ENCODE data around the gene SIRT7.
A peak's percentile ranks its signal among the peaks of the same experiment; 100 is the strongest.

The SIRT7 gene

DNA sequence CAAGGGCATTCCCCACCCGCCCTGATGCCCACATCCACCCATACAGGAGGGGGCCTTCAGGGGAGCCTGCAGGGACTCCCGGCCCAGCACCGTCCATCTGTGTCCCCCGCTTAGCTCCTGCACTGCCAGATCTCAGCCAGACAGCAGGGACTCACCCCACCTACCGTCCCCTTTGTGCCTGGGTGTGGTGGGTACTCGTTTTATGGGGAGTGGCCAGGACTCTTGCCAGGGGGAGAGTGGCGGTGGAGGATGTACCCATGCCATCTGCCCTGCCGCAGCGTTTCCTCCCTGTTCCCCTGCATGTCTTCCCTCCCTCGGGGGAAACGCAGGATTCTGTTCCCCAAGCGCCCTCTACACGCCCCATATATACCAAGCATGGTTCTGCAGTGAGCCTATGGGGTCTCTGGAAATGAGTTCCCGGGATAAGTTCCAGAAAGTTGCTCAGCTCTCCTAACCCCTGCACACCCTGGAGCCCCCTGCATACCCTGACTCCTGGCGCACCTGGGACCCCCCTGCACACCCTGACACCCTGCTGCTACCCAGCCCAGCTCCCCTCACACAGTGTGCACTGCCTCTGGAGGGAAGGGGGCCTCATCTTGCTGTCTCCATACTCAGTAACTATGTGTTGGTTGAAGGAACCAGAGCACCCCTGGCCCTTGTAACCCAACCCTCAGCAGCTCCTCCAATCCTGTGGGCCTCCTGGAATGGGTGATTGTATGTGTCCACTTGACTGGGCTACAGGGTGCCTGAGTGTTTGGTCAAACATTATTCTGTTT is 13.8 kb upstream of the SIRT7 start:
- DNase-seq (ENCODE audit: low spot score): peak; percentile 67

DNA sequence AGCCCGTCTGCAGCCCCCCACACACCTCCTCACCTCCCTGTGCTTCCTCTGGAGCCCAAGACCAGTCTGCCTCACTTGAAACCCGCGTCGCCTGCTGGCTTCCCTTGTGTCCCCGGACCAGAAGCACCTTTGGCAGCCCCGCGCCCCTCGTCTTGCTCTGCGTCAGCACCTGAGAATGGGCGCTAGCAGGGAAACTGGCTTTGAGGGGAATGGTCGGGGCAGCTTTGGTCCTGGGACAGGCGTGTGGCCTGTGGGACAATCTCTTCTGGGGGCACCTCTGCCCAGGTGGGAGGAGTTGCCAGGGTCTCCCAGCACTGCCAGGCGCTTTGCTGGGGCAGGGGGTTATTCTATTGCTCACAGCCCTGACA is 13.2 kb upstream of the SIRT7 start:
- DNase-seq (ENCODE audit: low spot score): no peak

DNA sequence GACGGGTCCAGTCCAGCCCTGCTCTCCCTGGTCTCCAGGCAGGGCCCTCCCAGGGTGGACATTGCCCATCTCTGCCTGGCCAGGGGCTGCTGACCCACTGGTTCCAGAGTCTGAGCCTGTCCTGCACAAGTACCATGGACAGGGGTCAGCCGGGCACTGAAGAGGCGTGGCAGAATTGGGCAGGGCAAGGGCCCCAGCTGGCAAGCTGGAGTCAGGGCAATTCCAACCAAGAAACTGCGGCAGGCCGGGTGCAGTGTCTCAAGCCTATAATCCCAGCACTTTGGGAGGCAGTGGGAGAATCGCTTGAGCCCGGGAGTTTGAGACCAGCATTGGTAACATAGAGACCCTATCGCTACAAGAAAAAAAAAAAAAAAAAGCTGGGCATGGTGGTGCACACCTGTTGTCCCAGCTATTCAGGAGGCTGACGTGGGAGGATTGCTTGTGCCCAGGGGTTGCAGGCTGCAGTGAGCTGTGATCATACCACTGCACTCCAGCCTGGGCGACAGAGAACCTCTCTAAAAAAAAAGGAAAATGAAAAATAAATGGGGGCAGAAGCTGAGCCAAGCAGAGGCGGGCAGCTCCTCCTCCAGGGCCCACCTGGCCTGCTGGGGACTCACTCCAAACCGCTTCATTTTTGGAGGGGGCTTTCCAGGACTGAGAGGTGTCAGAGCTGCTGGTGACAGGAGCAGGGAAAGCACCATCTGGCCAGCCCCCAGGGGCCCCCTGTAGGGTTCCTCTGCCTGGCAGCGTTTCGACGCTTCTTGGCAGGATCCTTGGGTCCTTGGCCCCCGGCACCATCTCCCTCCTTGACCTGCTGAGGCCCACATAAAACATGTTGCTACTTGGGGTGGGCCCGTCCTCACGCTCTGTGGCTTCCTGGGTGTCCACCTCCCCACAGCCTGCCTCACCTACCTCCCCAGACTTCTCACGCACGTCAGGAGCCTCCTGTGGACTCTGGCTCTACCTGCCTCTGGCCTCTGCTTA is 12.5 kb upstream of the SIRT7 start:
- no peak for DNase-seq (ENCODE audit: low spot score)

DNA sequence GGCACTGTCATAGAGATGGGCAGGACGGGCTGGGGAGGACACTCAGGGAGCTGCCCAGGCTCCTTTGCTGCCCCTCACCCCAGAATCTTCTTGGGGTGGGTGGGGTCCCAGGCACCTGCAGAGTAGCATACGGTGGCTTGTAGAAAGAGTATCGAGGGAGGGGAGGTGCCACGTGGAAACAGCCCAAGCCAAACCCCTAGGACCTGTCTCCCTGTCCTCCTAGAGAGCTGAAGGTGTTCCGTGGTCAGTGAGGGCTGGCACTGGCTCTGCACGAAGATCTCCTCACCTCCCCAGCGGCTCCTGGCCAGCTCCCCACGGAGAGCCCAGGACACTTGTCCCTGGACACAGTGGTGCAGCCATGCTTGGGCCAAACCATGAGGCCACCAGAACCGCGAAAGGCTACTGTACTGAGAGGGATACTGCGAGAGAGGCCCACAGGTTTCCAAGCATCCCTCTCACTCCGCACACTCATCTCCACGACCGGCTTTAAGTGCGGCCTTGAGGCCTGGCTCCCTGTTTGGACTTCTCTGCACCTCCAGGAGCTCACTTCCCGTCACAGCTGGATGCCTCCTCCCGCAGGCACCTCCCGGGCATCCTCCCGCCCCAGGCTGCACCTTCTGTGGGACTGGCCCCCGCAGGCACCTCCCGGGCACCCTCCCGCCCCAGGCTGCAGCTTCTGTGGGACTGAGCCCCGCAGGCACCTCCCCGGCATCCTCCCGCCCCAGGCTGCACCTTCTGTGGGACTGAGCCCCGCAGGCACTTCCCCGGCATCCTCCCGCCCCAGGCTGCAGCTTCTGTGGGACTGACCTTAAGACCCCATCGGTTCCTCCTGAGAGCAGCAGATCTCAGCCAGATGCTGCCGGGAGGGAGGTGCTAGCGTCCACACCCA is 11.5 kb upstream of the SIRT7 start:
- no peak for DNase-seq (ENCODE audit: low spot score)

DNA sequence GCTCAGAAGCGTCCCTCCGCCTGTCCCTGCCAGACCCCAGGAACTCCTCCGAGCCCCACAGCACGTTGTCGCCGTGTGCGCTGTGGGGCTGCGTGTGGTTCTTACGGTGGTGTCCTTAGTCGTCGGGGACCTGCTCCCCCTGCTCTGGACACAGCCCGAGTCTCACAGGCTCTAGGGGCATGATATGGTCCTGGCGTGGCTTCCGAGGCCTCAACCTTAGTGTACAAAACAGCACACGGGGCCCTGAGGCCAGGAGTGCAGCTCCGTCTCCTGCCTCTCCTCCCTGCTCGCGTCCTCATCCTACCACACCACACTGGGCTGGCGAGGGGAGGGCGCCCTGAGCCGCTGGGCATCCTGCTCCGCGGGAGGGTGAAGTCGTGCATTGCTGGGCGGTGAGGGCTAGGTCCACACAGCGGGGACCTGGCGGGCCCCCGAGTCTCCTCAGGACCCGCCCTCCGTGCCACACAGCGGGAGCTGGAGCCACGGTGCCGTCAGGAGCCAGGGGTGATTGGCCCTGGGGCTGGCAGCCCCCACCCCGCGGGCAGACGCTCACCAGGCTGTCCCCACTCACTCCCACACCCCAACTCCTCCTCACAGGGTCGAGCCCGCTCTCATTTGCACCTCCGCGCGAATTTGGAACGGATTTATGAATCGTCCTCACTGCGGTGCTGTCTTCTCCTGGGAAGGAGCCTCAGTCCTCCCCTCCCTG is 10.7 kb upstream of the SIRT7 start:
- DNase-seq (ENCODE audit: low spot score): peak; percentile 25

DNA sequence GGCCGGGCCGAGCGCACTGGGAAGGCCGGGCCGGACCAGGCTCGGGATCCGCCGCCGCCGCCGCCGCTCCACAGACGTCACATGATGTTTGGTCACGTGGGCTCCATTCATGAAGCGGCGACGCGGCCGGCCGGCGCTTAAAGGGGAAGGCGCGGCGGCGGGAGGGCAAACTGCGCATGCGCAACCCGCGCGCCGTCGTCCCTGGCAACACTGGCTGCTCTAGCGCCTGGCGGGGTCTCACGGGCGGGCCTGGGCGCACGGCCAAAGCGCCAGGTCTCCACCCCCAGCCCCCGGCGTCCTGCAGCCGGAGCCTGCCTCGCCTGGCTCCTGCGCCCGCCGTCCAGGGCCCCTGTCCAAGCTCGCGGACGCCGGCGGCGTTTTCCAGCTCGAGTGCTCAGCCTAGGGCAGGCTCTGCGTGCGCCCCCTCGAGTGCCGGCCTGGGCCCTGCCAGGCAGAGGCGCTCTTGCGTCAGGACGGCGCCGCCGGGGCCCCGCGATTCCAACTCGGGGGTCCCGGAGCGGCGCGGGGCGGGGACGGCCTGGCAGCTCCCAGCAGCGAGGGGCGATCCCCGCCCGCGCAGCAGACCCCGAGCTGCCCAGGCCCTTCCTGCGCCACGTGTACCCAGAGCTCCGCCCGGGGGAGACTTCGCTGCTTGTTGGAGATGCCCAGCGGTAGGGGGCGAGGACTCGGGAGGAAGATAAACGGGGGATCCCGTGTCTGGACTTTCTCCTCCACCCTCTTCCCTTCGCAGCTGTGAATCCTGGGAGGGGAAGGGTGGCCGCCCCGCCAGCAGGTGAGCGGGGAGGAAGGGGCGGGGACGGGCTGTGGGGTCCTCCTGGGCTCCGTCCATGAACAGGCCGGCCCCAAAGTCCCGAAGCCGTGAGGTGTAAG is 9.9 kb upstream of the SIRT7 start, which contains the start of gene MAFG:
MAFG (minus strand) TSS at position 83 of the 891 bp plus-strand sequence. CDS start 4,550 bp downstream, outside the sequence.
- DNase-seq (ENCODE audit: low spot score): peak; percentile 97

DNA sequence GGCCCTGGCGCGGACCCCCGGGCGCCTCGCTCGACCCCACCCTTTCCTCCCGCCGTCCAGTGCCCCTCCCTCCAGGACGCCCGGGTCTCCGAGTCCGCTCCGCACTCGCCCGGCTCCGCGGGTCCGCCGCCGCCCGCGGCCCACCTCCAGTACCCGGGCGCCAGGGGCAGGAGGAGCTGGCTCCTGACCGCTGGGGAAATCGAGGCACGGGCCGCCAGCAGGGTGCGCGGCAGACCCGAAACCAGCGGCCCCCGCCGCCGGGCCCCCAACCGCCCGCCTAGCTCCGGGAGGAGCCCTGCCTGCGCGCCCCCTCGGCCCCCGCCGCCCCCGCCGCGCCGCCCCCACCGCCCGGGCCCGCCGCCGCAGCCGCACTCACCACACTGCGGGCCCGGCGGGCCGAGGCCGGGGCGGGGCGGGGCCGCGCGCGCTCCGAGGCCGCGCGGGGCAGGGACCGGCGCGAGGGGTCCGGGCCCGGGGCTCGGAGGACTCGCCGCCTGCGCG is 9.2 kb upstream of the SIRT7 start:
- no peak for DNase-seq (ENCODE audit: low spot score)

DNA sequence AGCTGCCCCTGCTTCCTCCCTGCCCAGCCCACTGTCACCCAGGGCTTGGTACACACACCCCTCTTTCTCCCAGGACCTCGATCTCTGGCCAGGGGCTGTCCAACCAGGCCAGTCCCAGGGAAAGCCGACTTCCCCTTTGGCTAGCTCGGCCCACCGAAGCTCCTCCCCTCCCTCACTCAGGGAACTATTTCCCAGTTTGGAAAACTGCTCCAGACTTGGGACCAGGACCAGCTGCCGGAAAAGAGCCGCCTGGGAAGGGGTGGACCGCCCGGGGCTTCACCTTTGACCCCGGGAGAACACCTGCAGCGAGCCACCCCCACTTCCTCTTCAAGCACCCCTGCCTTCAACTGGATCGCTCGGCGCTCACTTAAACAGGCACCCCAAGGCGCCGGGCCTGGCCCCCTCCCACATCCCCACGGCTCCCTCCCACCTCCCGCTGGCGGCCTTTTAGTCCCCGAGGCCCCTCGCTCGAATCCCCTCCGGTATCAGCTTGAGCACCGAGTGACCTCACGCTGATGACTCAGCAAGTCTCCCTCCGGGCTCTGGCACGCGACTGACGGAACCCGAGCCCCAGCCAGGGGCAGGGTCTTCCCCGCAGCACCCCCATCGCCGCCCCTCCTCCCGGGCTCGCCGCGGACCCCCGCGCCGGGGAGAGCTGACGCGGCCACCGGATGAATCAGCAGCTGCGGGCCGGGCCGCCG is 8.6 kb upstream of the SIRT7 start:
- peak; percentile 87 for DNase-seq (ENCODE audit: low spot score)

DNA sequence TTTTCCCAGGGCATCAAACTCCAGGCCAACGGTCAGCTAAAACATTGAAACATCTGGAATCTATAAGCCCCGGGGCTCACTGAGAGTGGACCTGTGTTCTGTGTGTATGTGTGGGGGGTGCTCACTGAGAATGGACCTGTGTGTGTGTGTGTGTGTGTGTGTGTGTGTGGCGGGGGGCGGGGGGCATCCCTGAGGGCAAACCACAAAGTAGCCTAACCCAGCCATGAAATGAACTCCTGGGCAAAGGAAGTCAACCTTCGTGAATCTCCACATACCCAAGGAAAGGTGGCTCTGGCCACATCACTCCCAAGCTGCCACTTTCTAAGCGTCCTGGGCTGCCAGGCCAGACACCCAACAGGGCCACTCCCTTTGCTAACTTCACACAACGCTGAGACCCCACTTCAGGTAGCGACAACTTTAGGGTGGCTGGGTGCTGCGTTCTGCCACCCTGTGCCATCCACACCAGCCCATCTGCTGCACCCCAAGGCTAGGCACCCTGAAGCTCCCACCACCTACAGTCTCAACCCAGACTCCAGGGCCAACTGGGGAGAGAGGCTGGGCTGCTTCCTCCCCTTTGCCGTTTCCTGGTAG is 8.0 kb upstream of the SIRT7 start:
- no peak for DNase-seq (ENCODE audit: low spot score)

DNA sequence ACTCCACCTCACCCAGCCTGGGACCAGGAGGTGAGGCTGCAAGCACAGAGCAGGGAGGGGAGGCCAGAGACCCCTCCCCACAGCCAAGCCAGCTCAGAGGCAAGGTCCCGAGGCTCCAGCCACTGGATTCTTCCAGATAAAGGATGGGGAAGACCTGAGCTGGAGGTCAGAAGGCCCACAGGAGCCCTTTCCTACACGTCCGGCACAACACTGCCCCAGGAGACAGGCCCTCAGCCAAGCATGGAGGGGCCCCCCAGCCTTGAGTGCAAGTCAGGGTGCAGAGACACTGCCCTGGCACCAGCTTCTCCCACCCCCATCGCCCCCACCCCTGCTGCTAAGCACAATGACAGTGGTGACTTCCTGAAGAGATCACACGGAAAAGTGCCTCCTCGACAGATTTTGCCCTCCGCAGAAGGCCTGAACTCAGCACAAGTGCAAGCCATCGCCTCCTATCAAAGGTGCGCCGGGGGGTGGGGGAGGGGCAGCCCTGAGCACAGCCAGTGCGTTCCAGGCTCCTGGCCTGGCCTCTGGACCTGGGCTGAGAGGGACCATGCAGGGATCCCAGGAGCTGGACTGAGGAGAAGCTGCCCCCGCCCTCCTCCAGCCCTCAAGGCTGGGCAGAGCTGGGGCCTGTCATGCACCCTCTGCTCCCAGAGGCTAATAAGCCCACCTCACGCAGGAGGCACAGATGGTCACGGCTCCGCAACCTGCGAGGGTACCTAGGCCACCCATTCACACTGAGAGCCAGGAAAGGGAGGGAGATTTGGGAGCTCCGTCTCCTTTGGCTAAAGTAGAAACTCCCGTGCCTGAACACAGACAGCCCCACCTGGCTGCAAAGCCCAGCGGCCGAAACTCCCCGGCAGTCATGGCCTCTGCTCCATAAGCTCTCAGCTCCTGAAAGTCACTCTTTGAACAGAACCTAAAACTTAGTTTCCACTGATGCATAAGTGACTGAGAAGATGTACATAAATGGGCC is 6.9 kb upstream of the SIRT7 start:
- DNase-seq (ENCODE audit: low spot score): peak; percentile 59

DNA sequence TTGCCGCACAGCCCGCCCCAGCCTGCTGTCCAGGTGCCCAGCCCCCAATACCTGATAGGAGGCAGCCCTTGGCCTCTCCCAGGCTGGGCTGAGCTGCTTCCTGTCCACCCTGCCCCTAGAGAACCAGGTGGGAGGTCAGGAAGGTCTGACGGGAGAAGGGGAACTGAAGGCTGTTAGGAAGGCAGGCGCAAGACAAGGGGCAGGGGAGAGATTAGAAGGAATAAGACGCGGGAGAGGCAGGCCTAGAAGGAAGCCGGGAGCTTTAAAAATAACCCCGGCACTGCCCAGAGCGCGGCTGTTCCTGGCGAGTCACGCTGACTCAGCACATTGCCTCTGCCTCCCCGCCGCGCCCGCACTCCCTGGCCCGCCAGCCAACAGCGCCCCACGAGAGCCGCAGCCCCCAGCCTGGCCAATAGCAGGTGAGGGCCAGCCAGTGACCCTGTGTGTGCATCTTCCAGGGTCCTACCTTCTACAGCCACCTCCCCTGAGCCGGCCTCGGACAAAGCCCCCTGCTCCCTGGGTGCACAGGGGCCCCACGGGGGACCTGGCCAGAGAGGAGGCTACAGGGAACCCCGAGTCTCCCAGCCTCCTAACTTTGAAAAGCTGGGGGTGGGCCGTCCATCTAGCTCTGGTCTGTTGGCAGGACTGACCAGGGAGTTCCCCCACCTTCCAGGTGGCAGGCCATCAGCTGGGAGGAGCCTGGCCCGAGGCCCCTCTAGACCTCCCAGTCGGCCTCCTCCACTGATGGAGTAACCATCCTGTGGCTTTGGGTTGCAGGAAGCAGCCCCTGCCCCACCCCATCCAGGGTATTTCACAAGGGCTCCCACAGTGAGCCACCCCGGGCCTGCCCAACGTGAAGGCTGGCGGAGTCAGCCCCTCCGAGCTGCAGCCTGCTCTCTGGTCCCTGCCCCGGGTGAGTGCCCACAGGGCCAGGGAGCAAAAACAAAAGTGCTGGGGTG is 5.6 kb upstream of the SIRT7 start:
- peak; percentile 94 for DNase-seq (ENCODE audit: low spot score)

DNA sequence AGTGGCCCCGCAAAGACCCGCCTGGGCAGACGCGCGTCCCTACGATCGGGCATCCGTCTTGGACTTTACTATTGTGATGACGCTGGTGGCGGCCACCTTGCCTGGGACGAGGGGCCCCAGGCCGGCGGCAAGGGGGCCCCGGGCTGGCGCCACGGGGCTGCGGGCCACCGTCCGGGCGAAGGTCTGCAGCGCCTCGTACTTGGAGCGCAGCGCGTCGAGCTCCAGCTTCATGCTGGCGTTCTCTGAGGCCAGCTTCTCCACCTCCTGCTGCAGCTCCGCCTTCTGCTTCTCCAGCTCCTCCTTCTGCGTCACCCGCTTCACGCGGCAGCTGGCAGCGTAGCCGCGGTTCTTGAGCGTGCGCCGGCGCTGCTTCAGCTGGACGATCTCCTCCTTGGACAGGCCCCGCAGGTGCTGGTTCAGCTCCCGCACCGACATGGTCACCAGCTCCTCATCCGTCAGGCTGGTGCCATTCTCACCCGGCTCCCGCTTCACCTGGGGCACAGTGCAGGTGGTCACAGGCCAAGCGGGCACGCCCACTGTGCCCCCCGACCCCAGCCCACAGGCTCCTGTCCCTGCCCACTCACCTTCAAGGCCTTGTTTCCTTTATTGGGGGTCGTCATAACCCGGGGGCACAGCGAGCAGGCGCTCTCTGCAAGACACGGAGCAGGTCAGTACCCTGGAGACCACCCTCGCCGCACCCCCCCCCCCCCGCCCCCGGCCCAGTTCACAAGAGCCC is 4.8 kb upstream of the SIRT7 start:
- DNase-seq (ENCODE audit: low spot score): peak; percentile 33

DNA sequence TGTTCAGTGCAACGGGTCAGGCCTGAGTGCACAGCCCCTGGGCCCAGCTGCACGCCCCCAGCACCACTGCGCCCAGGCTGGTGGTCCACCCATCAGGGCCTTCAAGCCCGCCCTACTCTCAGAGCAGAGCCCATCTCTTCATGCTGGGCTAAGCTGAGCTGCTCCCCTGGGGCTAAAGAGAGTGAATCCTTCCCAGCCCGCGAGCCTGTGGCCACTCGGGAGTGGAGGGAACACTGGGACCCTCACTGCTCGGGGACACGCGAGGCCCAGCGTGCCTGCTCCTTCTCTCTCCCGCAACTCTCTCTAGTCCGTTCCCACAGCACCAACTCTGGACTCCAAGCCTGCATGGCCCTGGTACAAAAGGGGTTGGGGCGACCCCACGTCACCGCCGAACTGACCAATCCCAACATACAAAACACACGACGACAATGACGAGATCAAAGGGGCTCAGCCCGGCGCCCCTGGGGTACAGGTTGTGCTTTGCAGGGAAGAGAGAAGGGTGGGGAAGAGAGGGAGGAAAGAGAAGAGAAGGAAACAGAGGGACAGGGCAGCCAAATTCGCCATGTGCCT is 4.1 kb upstream of the SIRT7 start:
- no peak for DNase-seq (ENCODE audit: low spot score)

DNA sequence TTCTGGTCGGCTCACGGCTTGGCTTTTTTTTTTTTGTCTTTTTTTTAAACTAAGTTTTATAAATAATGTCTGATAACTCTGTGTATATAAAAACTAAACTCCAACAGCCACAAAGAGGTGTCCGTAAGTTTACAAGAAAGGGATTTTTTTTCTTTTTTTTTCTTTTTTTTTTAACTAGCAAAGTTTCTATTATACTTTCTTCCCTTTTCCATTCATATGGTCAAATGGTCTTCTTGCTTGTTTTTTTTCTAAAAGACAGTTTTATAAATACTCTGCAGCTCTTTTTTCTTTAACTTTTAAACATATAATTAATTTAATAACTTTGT is 3.5 kb upstream of the SIRT7 start:
- no peak for DNase-seq (ENCODE audit: low spot score)

DNA sequence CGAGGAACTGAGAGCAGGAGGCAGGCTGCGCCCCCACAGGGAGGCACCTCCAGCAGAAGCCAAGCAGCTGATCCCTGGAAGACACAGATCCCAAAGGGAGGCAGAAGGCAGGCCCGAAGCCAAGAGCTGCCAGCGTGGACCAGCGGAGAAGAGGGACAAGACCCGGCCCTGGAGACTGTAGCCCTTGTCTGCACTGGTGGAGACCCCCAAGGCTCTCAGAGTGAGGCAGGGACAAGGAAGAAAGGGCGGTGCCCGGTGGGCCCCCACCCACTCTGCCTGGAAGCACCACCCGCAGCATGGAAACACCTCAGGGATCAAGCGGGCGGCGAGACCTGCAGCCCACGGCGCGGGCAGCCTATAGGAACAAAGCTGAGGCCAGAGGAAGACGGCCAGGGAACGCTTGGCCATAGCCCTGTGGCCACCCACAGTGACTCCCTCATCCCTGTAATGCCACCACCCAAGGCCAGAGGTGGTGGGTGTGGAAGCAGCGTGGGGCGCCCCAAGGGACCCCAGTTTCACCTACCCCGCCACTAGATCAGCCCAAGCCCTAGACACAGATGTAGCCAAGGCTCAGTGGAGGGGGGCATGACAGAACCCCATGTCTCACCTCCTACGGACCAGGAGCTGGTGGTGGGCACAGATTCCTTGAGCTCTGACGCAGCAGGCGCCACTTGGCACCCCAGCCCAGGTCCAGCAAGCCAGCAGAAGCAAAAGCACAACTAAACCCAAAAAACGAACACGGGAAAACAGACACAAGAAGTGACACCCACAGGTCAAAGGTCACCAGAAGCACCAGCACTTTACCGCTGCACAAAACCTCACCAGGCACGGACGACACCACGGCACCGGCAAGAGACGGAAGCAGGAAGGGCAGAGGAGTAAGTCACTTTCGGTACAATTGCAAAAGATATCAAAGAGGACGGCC is 2.9 kb upstream of the SIRT7 start:
- no peak for DNase-seq (ENCODE audit: low spot score)
